ENCODE results near the gene TFIP11.

DNA sequence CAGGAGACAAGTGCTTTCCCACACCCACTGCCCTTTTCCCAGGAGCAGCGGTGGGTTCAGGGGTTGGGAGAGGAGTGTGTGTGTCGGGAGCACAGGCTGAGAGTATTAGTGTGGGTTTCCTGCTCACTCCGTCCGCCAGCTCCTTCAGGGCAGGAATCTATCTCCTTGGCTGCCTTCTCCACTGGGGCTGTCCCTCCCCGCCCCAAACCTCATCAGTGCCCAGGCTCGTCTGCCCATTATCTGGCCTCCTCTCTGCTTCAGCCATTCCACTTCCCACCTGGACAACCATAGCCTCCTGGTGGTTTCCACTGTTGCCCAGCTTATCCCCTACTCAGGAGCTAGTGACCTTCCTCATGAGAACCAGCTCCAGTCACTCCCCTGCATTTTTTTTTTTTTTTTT, 63.3 kb downstream of the TFIP11 start:
- TF ChIP-seq, protein P1, sequence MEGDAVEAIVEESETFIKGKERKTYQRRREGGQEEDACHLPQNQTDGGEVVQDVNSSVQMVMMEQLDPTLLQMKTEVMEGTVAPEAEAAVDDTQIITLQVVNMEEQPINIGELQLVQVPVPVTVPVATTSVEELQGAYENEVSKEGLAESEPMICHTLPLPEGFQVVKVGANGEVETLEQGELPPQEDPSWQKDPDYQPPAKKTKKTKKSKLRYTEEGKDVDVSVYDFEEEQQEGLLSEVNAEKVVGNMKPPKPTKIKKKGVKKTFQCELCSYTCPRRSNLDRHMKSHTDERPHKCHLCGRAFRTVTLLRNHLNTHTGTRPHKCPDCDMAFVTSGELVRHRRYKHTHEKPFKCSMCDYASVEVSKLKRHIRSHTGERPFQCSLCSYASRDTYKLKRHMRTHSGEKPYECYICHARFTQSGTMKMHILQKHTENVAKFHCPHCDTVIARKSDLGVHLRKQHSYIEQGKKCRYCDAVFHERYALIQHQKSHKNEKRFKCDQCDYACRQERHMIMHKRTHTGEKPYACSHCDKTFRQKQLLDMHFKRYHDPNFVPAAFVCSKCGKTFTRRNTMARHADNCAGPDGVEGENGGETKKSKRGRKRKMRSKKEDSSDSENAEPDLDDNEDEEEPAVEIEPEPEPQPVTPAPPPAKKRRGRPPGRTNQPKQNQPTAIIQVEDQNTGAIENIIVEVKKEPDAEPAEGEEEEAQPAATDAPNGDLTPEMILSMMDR (IDR thresholded peaks at IDR 0.05) = no peak
- no peak for TF ChIP-seq POLR2A (IDR thresholded peaks at IDR 0.05)
